GM23248 (cell line): ENCODE results near the gene ATXN3L. TPM values are rescaled to one million over a fixed set of nuclear protein-coding genes. Genes with fewer than 3 reads are reported as not detected.

Experiments
- DNase-seq: peaks from one replicate; pipeline ENCODE4 v3.0.0-alpha.2; 2015
- H2AFZ ChIP-seq: fragments of 200-600 bp; sonication (generic); 2 replicates; pipeline ENCODE4 v1.6.1; 2016; ENCODE audit warnings: antibody characterized with exemption
- H3F3A ChIP-seq: fragments of 200-600 bp; sonication (generic); 2 replicates; pipeline ENCODE4 v1.6.1; 2016; ENCODE audit warnings: mild to moderate bottlenecking, antibody characterized with exemption, mixed run types; ENCODE audit not compliant: insufficient read depth
- H3K27ac ChIP-seq: fragments of 200-600 bp; sonication (generic); 2 replicates; pipeline ENCODE4 v1.5.1; 2016; ENCODE audit warnings: mild to moderate bottlenecking
- H3K27me3 ChIP-seq: fragments of 200-600 bp; sonication (generic); replicated peaks from 2 replicates; pipeline ENCODE4 v1.6.1; 2016; ENCODE audit warnings: mild to moderate bottlenecking; ENCODE audit not compliant: insufficient read depth
- H3K36me3 ChIP-seq: fragments of 200-600 bp; sonication (generic); 2 replicates; pipeline ENCODE4 v1.6.1; 2016; ENCODE audit warnings: low read depth, mild to moderate bottlenecking
- H3K4me1 ChIP-seq: fragments of 200-600 bp; sonication (generic); 2 replicates; pipeline ENCODE4 v1.6.1; 2016; ENCODE audit warnings: mild to moderate bottlenecking; ENCODE audit not compliant: insufficient read depth
- H3K4me2 ChIP-seq: fragments of 200-600 bp; sonication (generic); one replicate; pipeline ENCODE4 v1.6.1; 2016; ENCODE audit warnings: mild to moderate bottlenecking; ENCODE audit not compliant: unreplicated experiment
- H3K4me3 ChIP-seq: fragments of 200-600 bp; sonication (generic); 2 replicates; pipeline ENCODE4 v1.5.1; 2016; ENCODE audit warnings: mild to moderate bottlenecking
- H3K79me2 ChIP-seq: fragments of 200-600 bp; sonication (generic); 2 replicates; pipeline ENCODE4 v1.6.1; 2016; ENCODE audit warnings: mild to moderate bottlenecking; ENCODE audit not compliant: insufficient read depth
- H3K9ac ChIP-seq: fragments of 200-600 bp; sonication (generic); 2 replicates; pipeline ENCODE4 v1.6.1; 2016; ENCODE audit warnings: mild to moderate bottlenecking
- H3K9me2 ChIP-seq: fragments of 200-600 bp; sonication (generic); 2 replicates; pipeline ENCODE4 v1.6.1; 2016; ENCODE audit warnings: mixed run types, mild to moderate bottlenecking, moderate library complexity; ENCODE audit not compliant: insufficient read depth
- H3K9me3 ChIP-seq: fragments of 200-600 bp; sonication (generic); one replicate; pipeline ENCODE4 v1.6.1; 2017; ENCODE audit warnings: low read depth
- H4K20me1 ChIP-seq: fragments of 200-600 bp; sonication (generic); 2 replicates; pipeline ENCODE4 v1.6.0; 2016; ENCODE audit not compliant: insufficient read depth
- EZH2 ChIP-seq: fragments of 200-600 bp; sonication (generic); IDR thresholded peaks from 2 replicates; pipeline ENCODE4 v1.6.1; 2018; ENCODE audit warnings: antibody characterized with exemption, mild to moderate bottlenecking; ENCODE audit not compliant: insufficient read depth, poor library complexity, severe bottlenecking
- EZH2phosphoT487 ChIP-seq: fragments of 200-600 bp; sonication (generic); IDR thresholded peaks from 2 replicates; pipeline ENCODE4 v1.6.1; 2018; ENCODE audit warnings: antibody characterized with exemption, moderate library complexity, mild to moderate bottlenecking, low read depth; ENCODE audit not compliant: insufficient read depth
- WGBS, 2 experiments: methylation state at CpG; one replicate each; pipeline ENCODE4 v1.1.6; 2015 to 2017; ENCODE audit warnings: low lambda C conversion rate in 2 of 2, low coverage in 1 of 2; ENCODE audit errors: missing lambda C conversion rate in 2 of 2; 5-methylcytosine and 5-hydroxymethylcytosine counted together
- in situ Hi-C: fragments of 300-500 bp; cut with MboI; formaldehyde crosslinking; loops from 2 replicates; pipeline ENCODE4 v1.15.0; 2020
- polyA plus RNA-seq: library from polyadenylated mRNA; unstranded; fragments of >200 nt; fragmentation: Nextera tagmentation; extraction: Ambion mirVana; gene quantifications from 2 replicates; pipeline ENCODE4 v1.2.1, GENCODE V29; 2016
- total RNA-seq: library from RNA; depleted of rRNA; stranded (reverse); fragments of >200 nt; shearing (Covaris generic); gene quantifications from 2 replicates; pipeline ENCODE4 v1.2.3, GENCODE V29; 2014

Gene ATXN3L
- total and polyA plus RNA-seq, 2 experiments from 2014 or later: not detected

DNA sequence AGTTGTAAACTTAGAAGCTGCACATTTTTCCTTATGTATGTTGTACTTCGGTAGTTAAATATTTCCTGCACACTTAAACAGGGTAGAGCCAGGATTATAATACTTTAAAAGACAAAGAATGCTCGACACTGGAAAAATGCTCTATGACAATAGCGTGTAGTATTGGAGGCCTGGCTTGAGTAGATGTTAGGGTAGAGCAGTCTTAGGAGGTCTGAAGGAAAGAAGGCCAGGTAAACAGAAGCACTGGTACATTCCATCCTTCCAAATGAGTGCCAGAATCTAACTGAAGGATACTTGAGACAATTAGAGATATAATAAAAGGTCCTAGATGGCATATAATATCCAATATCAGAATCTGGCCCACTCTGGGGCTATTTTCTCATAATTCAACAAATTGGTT lies 42.3 kb downstream of the ATXN3L start:
- no peaks in the 10 kb centered on the region for H4K20me1 ChIP-seq
- H3K36me3 ChIP-seq: no peaks in the 10 kb centered on the region
- H3K79me2 ChIP-seq: no peaks in the 10 kb centered on the region
- no peak for DNase-seq
- in situ Hi-C loops: no loop called here
- WGBS, 2 experiments: 92 to 96% methylated on average over 3 of the region's 3 CpGs
- H3K4me2 ChIP-seq: no peak overlapping the region
- no peak overlapping the region for H3K9ac ChIP-seq
- H3K9me3 ChIP-seq: no peaks in the 10 kb centered on the region
- no peak overlapping the region for H3K27ac ChIP-seq
- H3K4me1 ChIP-seq: no peaks in the 10 kb centered on the region
- no peak for TF ChIP-seq EZH2
- no peak for TF ChIP-seq EZH2phosphoT487
- H3K27me3 ChIP-seq: no peaks in the 10 kb centered on the region
- H3K9me2 ChIP-seq: no peaks in the 10 kb centered on the region
- H3K4me3 ChIP-seq: no peak overlapping the region
- no peaks in the 10 kb centered on the region for H3F3A ChIP-seq
- no peak overlapping the region for H2AFZ ChIP-seq

GRCh38 chrX:13276991-13277390 lies 42.9 kb downstream of the ATXN3L start:
- no peaks in the 10 kb centered on the region for H3K4me1 ChIP-seq
- H3K9me3 ChIP-seq: no peaks in the 10 kb centered on the region
- H3F3A ChIP-seq: no peaks in the 10 kb centered on the region
- H2AFZ ChIP-seq: no peak overlapping the region
- no peak overlapping the region for H3K4me3 ChIP-seq
- in situ Hi-C loops: no loop called here
- no peak overlapping the region for H3K9ac ChIP-seq
- no peak for DNase-seq
- H3K27me3 ChIP-seq: no peaks in the 10 kb centered on the region
- 75 to 100% methylated on average over 1 of the region's 1 CpG for WGBS, 2 experiments
- H3K27ac ChIP-seq: no peak overlapping the region
- no peaks in the 10 kb centered on the region for H4K20me1 ChIP-seq
- no peaks in the 10 kb centered on the region for H3K36me3 ChIP-seq
- H3K79me2 ChIP-seq: no peaks in the 10 kb centered on the region
- H3K4me2 ChIP-seq: no peak overlapping the region
- H3K9me2 ChIP-seq: no peaks in the 10 kb centered on the region
- TF ChIP-seq EZH2phosphoT487 (no peak), EZH2 (no peak)

DNA sequence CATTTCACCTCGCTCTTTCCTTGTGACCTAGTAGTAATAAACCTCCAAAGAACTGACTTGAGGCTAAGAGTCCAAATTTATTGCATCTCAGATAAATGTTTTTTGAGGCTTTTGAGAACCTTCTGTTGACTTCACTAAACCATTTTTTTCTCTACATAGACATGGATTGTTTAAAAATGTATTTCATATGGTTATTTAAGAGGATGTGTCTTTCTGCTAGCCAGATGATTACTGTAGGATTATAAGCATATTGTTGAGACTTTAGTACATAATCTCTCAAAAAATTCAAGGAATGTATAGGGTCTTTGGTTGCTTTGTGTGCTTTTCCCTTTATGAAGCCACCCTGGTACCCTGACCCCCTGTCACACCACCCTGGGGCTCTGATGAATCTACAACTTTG lies 44.8 kb downstream of the ATXN3L start:
- Histone ChIP-seq H3K4me2 (no peak overlapping the region), H3K4me3 (no peak overlapping the region), H3K79me2 (no peaks in the 10 kb centered on the region), H3K36me3 (no peaks in the 10 kb centered on the region), H4K20me1 (no peaks in the 10 kb centered on the region), H3F3A (no peaks in the 10 kb centered on the region), H3K9ac (no peak overlapping the region), H3K27me3 (no peaks in the 10 kb centered on the region), H2AFZ (no peak overlapping the region), H3K9me3 (no peaks in the 10 kb centered on the region), H3K9me2 (no peaks in the 10 kb centered on the region), H3K27ac (no peak overlapping the region), H3K4me1 (no peaks in the 10 kb centered on the region)
- in situ Hi-C loops: no loop called here
- TF ChIP-seq EZH2 (no peak), EZH2phosphoT487 (no peak)
- 100% methylated on average over 1 of the region's 1 CpG for WGBS, 2 experiments
- DNase-seq: no peak

- Histone ChIP-seq H2AFZ (no peak overlapping the region), H3K9ac (no peak overlapping the region), H3K27ac (no peak overlapping the region), H3K9me3 (no peaks in the 10 kb centered on the region), H3K79me2 (no peaks in the 10 kb centered on the region), H3K27me3 (no peaks in the 10 kb centered on the region), H3F3A (no peaks in the 10 kb centered on the region), H3K4me1 (no peaks in the 10 kb centered on the region), H3K4me2 (no peak overlapping the region), H3K36me3 (no peaks in the 10 kb centered on the region), H3K4me3 (no peak overlapping the region), H4K20me1 (no peaks in the 10 kb centered on the region), H3K9me2 (no peaks in the 10 kb centered on the region)
- in situ Hi-C loops: no loop called here
- TF ChIP-seq EZH2phosphoT487 (no peak), EZH2 (no peak)
- WGBS, 2 experiments: 94 to 96% methylated on average over 3 of the region's 3 CpGs
- DNase-seq: no peak
Observed at GRCh38 chrX:13272426-13272825, 47.4 kb downstream of the ATXN3L start.

GRCh38 chrX:13271511-13271910 lies 48.3 kb downstream of the ATXN3L start:
- 94 to 98% methylated on average over 3 of the region's 3 CpGs for WGBS, 2 experiments
- Histone ChIP-seq H3K27me3 (no peaks in the 10 kb centered on the region), H3F3A (no peaks in the 10 kb centered on the region), H3K9me3 (no peaks in the 10 kb centered on the region), H2AFZ (no peak overlapping the region), H3K9me2 (no peaks in the 10 kb centered on the region), H3K27ac (no peak overlapping the region), H3K79me2 (no peaks in the 10 kb centered on the region), H3K4me2 (no peak overlapping the region), H3K9ac (no peak overlapping the region), H3K4me1 (no peaks in the 10 kb centered on the region), H3K4me3 (no peak overlapping the region), H4K20me1 (no peaks in the 10 kb centered on the region), H3K36me3 (no peaks in the 10 kb centered on the region)
- in situ Hi-C loops: no loop called here
- no peak for DNase-seq
- TF ChIP-seq EZH2phosphoT487: no peak
- TF ChIP-seq EZH2: no peak
